Stomach (tissue), 9 donors: Measurements from ENCODE around the gene PCGF3. TPM values are rescaled to one million over a fixed set of nuclear protein-coding genes. Genes with fewer than 3 reads are reported as not detected.
"Not testable (repeated sequence)": the region's sequence is repeated elsewhere in the genome, so short reads cannot be mapped to it uniquely, and the experiment has no call there.

ENCODE experiments used
- DNase-seq, 2 donors: peaks; one replicate each; pipeline versions ENCODE4 v3.0.0 to v3.0.0-alpha.2; 2013 to 2019
- H3K27ac ChIP-seq, 5 donors: fragments of 200-600 bp in 4 of 5; sonication (generic) in 4 of 5; one replicate each; pipeline ENCODE4 v1.5.1; 2013 to 2019; ENCODE audit warnings: mild to moderate bottlenecking in 1 of 5, moderate library complexity in 1 of 5
- H3K27me3 ChIP-seq, 3 donors: fragments of 200-600 bp; sonication (generic); one replicate each; pipeline ENCODE4 v1.5.1; 2017 to 2019; ENCODE audit warnings: mixed run types in 1 of 3
- H3K36me3 ChIP-seq, 4 donors: fragments of 200-600 bp; sonication (generic); 1 replicate in 3 of 4; 2 replicates in 1 of 4; pipeline ENCODE4 v1.5.1; 2016 to 2019
- H3K4me1 ChIP-seq, 4 donors: fragments of 200-600 bp; sonication (generic); one replicate each; pipeline ENCODE4 v1.5.1; 2016 to 2019
- H3K4me3 ChIP-seq, 4 donors: fragments of 200-600 bp; sonication (generic) in 3 of 4; one replicate each; pipeline ENCODE4 v1.5.1; 2016 to 2019; ENCODE audit warnings: mild to moderate bottlenecking in 1 of 4
- H3K9me3 ChIP-seq, 4 donors: fragments of 200-600 bp; sonication (generic); one replicate each; pipeline ENCODE4 v1.5.1; 2016 to 2019
- CTCF ChIP-seq, 7 experiments: fragments of 450-650 bp in 4 of 7; fragments of 200-600 bp in 3 of 7; sonication (generic) in 3 of 7; IDR thresholded peaks; one replicate each; pipeline ENCODE4 v1.5.1; 2016 to 2019; ENCODE audit warnings: antibody characterized with exemption in 7 of 7, control low read depth in 2 of 7, mild to moderate bottlenecking in 1 of 7
- EP300 ChIP-seq: sonication (generic); formaldehyde crosslinking; IDR thresholded peaks from one replicate; pipeline ENCODE4 v1.6.1; 2017; ENCODE audit warnings: antibody characterized with exemption
- POLR2A ChIP-seq, 4 donors: fragments of 450-650 bp; IDR thresholded peaks; one replicate each; pipeline ENCODE4 v1.6.1; 2016; ENCODE audit warnings: antibody characterized with exemption in 4 of 4, control low read depth in 2 of 4, mild to moderate bottlenecking in 1 of 4, moderate library complexity in 1 of 4
- POLR2AphosphoS5 ChIP-seq, 3 donors: sonication (generic); formaldehyde crosslinking; IDR thresholded peaks; one replicate each; pipeline ENCODE4 v1.6.1; 2016; ENCODE audit warnings: antibody characterized with exemption in 3 of 3
- WGBS, 5 donors: extraction: QIAGEN DNeasy Blood & Tissue Kit in 3 of 5; methylation state at CpG; one replicate each; pipeline versions ENCODE4 v1.1.5 to v1.1.7; 2013 to 2018; 5-methylcytosine and 5-hydroxymethylcytosine counted together
- intact Hi-C: fragments of 100-400 bp; cut with DNase I; formaldehyde crosslinking; loops from one replicate; pipeline ENCODE4 v1.15.1; 2023; ENCODE audit warnings: low total_unique reads
- polyA plus RNA-seq, 3 donors: library from polyadenylated mRNA; stranded (reverse); fragments of 200-250 nt; gene quantifications; one replicate each; pipeline ENCODE4 v1.2.3, GENCODE V29; 2013
- total RNA-seq, 5 donors: library from RNA; depleted of rRNA; stranded (reverse); fragments of >200 nt; gene quantifications; one replicate each; pipeline versions ENCODE4 v1.1.0 to v1.2.3, GENCODE V29; 2014 to 2016
- donor health status: healthy with polysubstance abuse.
- donor health status: Bipolar disorder and iron deficiency.
- donor health status: healthy.

Gene PCGF3
- total and polyA plus RNA-seq, 8 donors = 24.7 to 140 (median 62.7) TPM

- H3K27me3 ChIP-seq = no peaks in the 10 kb centered on the region
These were observed 12.7 kb upstream of the PCGF3 start for GRCh38 chr4:692771-693554.

GRCh38 chr4:694341-694940 lies 11.2 kb upstream of the PCGF3 start:
- H3K4me1 ChIP-seq = peaks cover 9 to 18% (median 14%) of the 10 kb centered on the region in 4 donors
- 69 to 86% (median 80%) methylated on average over 12 of the region's 12 CpGs for WGBS, 5 donors
- H3K36me3 ChIP-seq, H3K9me3 ChIP-seq, H3K4me3 ChIP-seq, intact Hi-C loops, H3K27me3 ChIP-seq, DNase-seq: not testable (repeated sequence)
- H3K27ac ChIP-seq = peak overlapping the region in 1 of 5 donors; percentile 28

More at GRCh38 chr4:692771-693554, 12.7 kb upstream of the PCGF3 start:
- intact Hi-C loops = no loop called here
- no peak overlapping the region for H3K27ac ChIP-seq
- no peaks in the 10 kb centered on the region for H3K9me3 ChIP-seq
- TF ChIP-seq POLR2AphosphoS5 (IDR thresholded peaks at IDR 0.05) (no peak), EP300 (no peak), CTCF (IDR thresholded peaks at IDR 0.05) (no peak), POLR2A (IDR thresholded peaks at IDR 0.05) (no peak)
- 67 to 82% (median 77%) methylated on average over 27 to 32 of the region's 32 CpGs for WGBS, 5 donors
- DNase-seq = no peak
- no peaks in the 10 kb centered on the region for H3K36me3 ChIP-seq
- no peak overlapping the region for H3K4me3 ChIP-seq
- peaks cover 23 to 27% (median 24%) of the 10 kb centered on the region in 4 donors for H3K4me1 ChIP-seq

GRCh38 chr4:699816-700580 lies 5.6 kb upstream of the PCGF3 start:
- TF ChIP-seq POLR2AphosphoS5 (IDR thresholded peaks at IDR 0.05) (no peak), POLR2A (IDR thresholded peaks at IDR 0.05) (no peak), EP300 (no peak), CTCF (IDR thresholded peaks at IDR 0.05) (no peak)
- Histone ChIP-seq H3K27ac (peak overlapping the region in 3 of 5 donors; percentile 37 to 82 (median 70)), H3K36me3 (no peaks in the 10 kb centered on the region), H3K27me3 (no peaks in the 10 kb centered on the region), H3K4me3 (no peak overlapping the region), H3K9me3 (no peaks in the 10 kb centered on the region), H3K4me1 (peaks cover 0 to 25% (median 11%) of the 10 kb centered on the region in 4 donors)
- intact Hi-C loops = no loop called here
- 81 to 86% (median 83%) methylated on average over 27 of the region's 27 CpGs for WGBS, 5 donors
- DNase-seq = no peak

GRCh38 chr4:700587-701264 lies 4.9 kb upstream of the PCGF3 start:
- peak in 1 of 2 donors; percentile 62 for DNase-seq
- 68 to 77% (median 71%) methylated on average over 16 of the region's 16 CpGs for WGBS, 5 donors
- Histone ChIP-seq H3K27me3 (no peaks in the 10 kb centered on the region), H3K36me3 (no peaks in the 10 kb centered on the region), H3K9me3 (no peaks in the 10 kb centered on the region), H3K27ac (no peak overlapping the region), H3K4me3 (no peak overlapping the region), H3K4me1 (peaks cover 0 to 28% (median 14%) of the 10 kb centered on the region in 4 donors)
- intact Hi-C loops = no loop called here
- no peak for TF ChIP-seq POLR2AphosphoS5 (IDR thresholded peaks at IDR 0.05)
- no peak for TF ChIP-seq POLR2A (IDR thresholded peaks at IDR 0.05)
- TF ChIP-seq CTCF (IDR thresholded peaks at IDR 0.05) = no peak
- no peak for TF ChIP-seq EP300
